PC-9 (cell line): Measurements from ENCODE around the gene SLC47A1. TPM values are rescaled to one million over a fixed set of nuclear protein-coding genes. Genes with fewer than 3 reads are reported as not detected.

Experiments
- BruUV-seq: library from RNA; stranded (reverse); fragments of 400-500 nt; replicated peaks from 2 replicates; lab custom pipeline; 2021; lab: Mats Ljungman, UMichigan
- CTCF ChIA-PET: fragments of 300-600 bp; sonication (Branson Sonifier 250); formaldehyde crosslinking; loops from one replicate; lab custom pipeline; 2022; ENCODE audit warnings: antibody characterized with exemption; lab: Charles Lee
- POLR2A ChIA-PET: fragments of 300-600 bp; sonication (Branson Sonifier 250); formaldehyde crosslinking; loops from one replicate; lab custom pipeline; 2022; ENCODE audit warnings: antibody characterized with exemption; ENCODE audit not compliant: unreplicated experiment; lab: Charles Lee
- DNase-seq, 2 experiments: peaks; one replicate each; pipeline versions ENCODE4 v3.0.0 to v3.0.0-alpha.2; 2015 to 2022; ENCODE audit warnings: mixed read lengths in 1 of 2
- H2AFZ ChIP-seq: fragments of 200-600 bp; sonication (generic); 2 replicates; pipeline ENCODE4 v1.8.1; 2017; ENCODE audit warnings: antibody characterized with exemption
- H3F3A ChIP-seq: fragments of 200-600 bp; sonication (generic); 2 replicates; pipeline ENCODE4 v1.8.1; 2017; ENCODE audit warnings: antibody characterized with exemption, mild to moderate bottlenecking, low read depth; ENCODE audit not compliant: insufficient read depth
- H3K27ac ChIP-seq: fragments of 200-600 bp; sonication (generic); 2 replicates; pipeline ENCODE4 v1.6.1; 2016; ENCODE audit warnings: mixed run types
- H3K27me3 ChIP-seq: fragments of 200-600 bp; sonication (generic); 2 replicates; pipeline ENCODE4 v1.6.1; 2016; ENCODE audit warnings: low read depth, mixed run types; ENCODE audit not compliant: insufficient read depth
- H3K36me3 ChIP-seq: fragments of 200-600 bp; sonication (generic); 2 replicates; pipeline ENCODE4 v1.6.1; 2016; ENCODE audit warnings: low read depth, mixed run types
- H3K4me1 ChIP-seq: fragments of 200-600 bp; sonication (generic); replicated peaks from 2 replicates; pipeline ENCODE4 v1.6.1; 2016; ENCODE audit warnings: mixed run types; ENCODE audit not compliant: insufficient read depth
- H3K4me2 ChIP-seq: fragments of 200-600 bp; sonication (generic); 2 replicates; pipeline ENCODE4 v1.6.1; 2017; ENCODE audit warnings: mixed run types
- H3K4me3 ChIP-seq: fragments of 200-600 bp; sonication (generic); 2 replicates; pipeline ENCODE4 v1.6.1; 2016; ENCODE audit warnings: mixed run types
- H3K79me2 ChIP-seq: fragments of 200-600 bp; sonication (generic); 2 replicates; pipeline ENCODE4 v1.6.1; 2017; ENCODE audit warnings: low read depth, mixed run types
- H3K9me2 ChIP-seq: fragments of 200-600 bp; sonication (generic); 2 replicates; pipeline ENCODE4 v1.8.1; 2017; ENCODE audit warnings: mild to moderate bottlenecking; ENCODE audit not compliant: insufficient read depth
- H3K9me3 ChIP-seq: fragments of 200-600 bp; sonication (generic); 2 replicates; pipeline ENCODE4 v1.8.1; 2016; ENCODE audit warnings: low read depth; ENCODE audit not compliant: insufficient read depth
- H4K20me1 ChIP-seq: fragments of 200-600 bp; sonication (generic); 2 replicates; pipeline ENCODE4 v1.8.1; 2017; ENCODE audit not compliant: insufficient read depth
- EZH2 ChIP-seq: fragments of 200-600 bp; sonication (generic); IDR thresholded peaks from 2 replicates; pipeline ENCODE4 v1.8.0; 2017; ENCODE audit warnings: antibody characterized with exemption, low read depth
- intact Hi-C: fragments of 100-400 bp; cut with micrococcal nuclease; formaldehyde crosslinking; loops from one replicate; pipeline ENCODE4 v1.10.0; 2022; ENCODE audit not compliant: unreplicated experiment
- total RNA-seq: library from RNA; stranded (reverse); gene quantifications from 2 replicates; pipeline ENCODE4 v1.2.3, GENCODE V29; 2021

SLC47A1 gene
- total RNA-seq, 1 experiment from 2014 or later: 1.3 TPM

GRCh38 chr17:19626079-19626478 is 92.4 kb downstream of the SLC47A1 start:
- no peak overlapping the region for H3K27ac ChIP-seq
- no peak for TF ChIP-seq EZH2
- intact Hi-C loops: no loop called here
- H4K20me1 ChIP-seq: no peaks in the 10 kb centered on the region
- no peaks in the 10 kb centered on the region for H3K79me2 ChIP-seq
- H3K9me2 ChIP-seq: no peaks in the 10 kb centered on the region
- H3F3A ChIP-seq: no peaks in the 10 kb centered on the region; the same call in none of the 2 replicates
- H3K27me3 ChIP-seq: no peaks in the 10 kb centered on the region
- H3K9me3 ChIP-seq: peaks cover 6% of the 10 kb centered on the region
- no peak for DNase-seq
- H3K4me2 ChIP-seq: no peak overlapping the region
- BruUV-seq: no TSS peak
- H3K36me3 ChIP-seq: no peaks in the 10 kb centered on the region
- no peak overlapping the region for H3K4me3 ChIP-seq
- H3K4me1 ChIP-seq: peaks cover 7% of the 10 kb centered on the region
- POLR2A ChIA-PET: no interaction called here
- CTCF ChIA-PET: no interaction called here
- no peak overlapping the region for H2AFZ ChIP-seq

Other genes with a start within 250 kb of the SLC47A1 start
- gene B9D1, start 171.1 kb upstream of the SLC47A1 start, total RNA-seq: 40.2 and 58.7 TPM in 2 replicates
- gene MAPK7, start 155.4 kb upstream of the SLC47A1 start, total RNA-seq: 23.3 and 39.6 TPM in 2 replicates
- gene MFAP4, start 146.7 kb upstream of the SLC47A1 start, total RNA-seq: not detected in 2 replicates
- 2.0 and 2.3 TPM in 2 replicates for gene RNF112, start 122.6 kb upstream of the SLC47A1 start, total RNA-seq
- 271 and 290 TPM in 2 replicates for gene ALDH3A2, start 114.9 kb downstream of the SLC47A1 start, total RNA-seq
- gene SLC47A2, start 182.7 kb downstream of the SLC47A1 start, total RNA-seq: 38.9 and 42.6 TPM in 2 replicates
- 1,620 and 1,906 TPM in 2 replicates for gene ALDH3A1, start 214.4 kb downstream of the SLC47A1 start, total RNA-seq